ENCODE measurements around the gene ARHGEF11.

Gene ARHGEF11

GRCh38 chr1:157047062-157047410 lies 1.5 kb upstream of the ARHGEF11 start:
- ATAC-seq (no peak), DNase-seq (no peak)

- DNase-seq (no peak), ATAC-seq (no peak)
Measured at GRCh38 chr1:157044326-157044725, 1.2 kb downstream of the ARHGEF11 start.

- DNase-seq (no peak), ATAC-seq (no peak)
Measured at GRCh38 chr1:157043685-157044084, 1.9 kb downstream of the ARHGEF11 start.

GRCh38 chr1:157042846-157043245 lies 2.7 kb downstream of the ARHGEF11 start:
- ATAC-seq (no peak), DNase-seq (no peak)

GRCh38 chr1:157040802-157041201 lies 4.7 kb downstream of the ARHGEF11 start:
- no peak for ATAC-seq
- DNase-seq = no peak

- ATAC-seq (no peak), DNase-seq (no peak)
Measured at GRCh38 chr1:157035121-157035520, 10.4 kb downstream of the ARHGEF11 start.

- DNase-seq = no peak
- no peak for ATAC-seq
Measured at GRCh38 chr1:157034137-157034800, 11.3 kb downstream of the ARHGEF11 start.

- ATAC-seq = no peak
- DNase-seq = no peak
Measured at GRCh38 chr1:157033357-157033876, 12.1 kb downstream of the ARHGEF11 start.

GRCh38 chr1:157032303-157032702 lies 13.2 kb downstream of the ARHGEF11 start:
- DNase-seq (no peak), ATAC-seq (no peak)

- ATAC-seq (no peak), DNase-seq (no peak)
Measured at GRCh38 chr1:157030728-157031127, 14.8 kb downstream of the ARHGEF11 start.

- ATAC-seq (no peak), DNase-seq (no peak)
Measured at GRCh38 chr1:157028674-157029073, 16.9 kb downstream of the ARHGEF11 start.

- DNase-seq = no peak
- ATAC-seq = no peak
Measured at GRCh38 chr1:157025856-157026255, 19.7 kb downstream of the ARHGEF11 start.

GRCh38 chr1:157025385-157025784 lies 20.2 kb downstream of the ARHGEF11 start:
- ATAC-seq (no peak), DNase-seq (no peak)

GRCh38 chr1:157021688-157022087 lies 23.9 kb downstream of the ARHGEF11 start:
- ATAC-seq = no peak

GRCh38 chr1:157019457-157019856 lies 26.1 kb downstream of the ARHGEF11 start:
- DNase-seq = no peak
- ATAC-seq = no peak

More at GRCh38 chr1:157021688-157022087, 23.9 kb downstream of the ARHGEF11 start:
- no peak for DNase-seq

GRCh38 chr1:157011845-157012244 lies 33.7 kb downstream of the ARHGEF11 start:
- no peak for ATAC-seq
- no peak for DNase-seq

- no peak for DNase-seq
Measured at GRCh38 chr1:157008502-157008901, 37.0 kb downstream of the ARHGEF11 start.

GRCh38 chr1:157007306-157007705 lies 38.2 kb downstream of the ARHGEF11 start:
- no peak for ATAC-seq
- no peak for DNase-seq

More at GRCh38 chr1:157008502-157008901, 37.0 kb downstream of the ARHGEF11 start:
- no peak for ATAC-seq

GRCh38 chr1:157006676-157007075 lies 38.9 kb downstream of the ARHGEF11 start:
- ATAC-seq (no peak), DNase-seq (no peak)

- no peak for DNase-seq
- no peak for ATAC-seq
Measured at GRCh38 chr1:157005965-157006364, 39.6 kb downstream of the ARHGEF11 start.

GRCh38 chr1:157004806-157005205 lies 40.7 kb downstream of the ARHGEF11 start:
- DNase-seq (no peak), ATAC-seq (no peak)

GRCh38 chr1:157004327-157004726 lies 41.2 kb downstream of the ARHGEF11 start:
- ATAC-seq (no peak), DNase-seq (no peak)

GRCh38 chr1:157001304-157001703 lies 44.2 kb downstream of the ARHGEF11 start:
- ATAC-seq (no peak), DNase-seq (no peak)

GRCh38 chr1:157000686-157001085 lies 44.9 kb downstream of the ARHGEF11 start:
- ATAC-seq = no peak
- no peak for DNase-seq
